GM21423 (cell line): ENCODE results near the gene ATP2B2.
A peak's percentile ranks its signal among the peaks of the same experiment; 100 is the strongest.

ENCODE experiments used
- ATAC-seq: cut with Tn5 transposase; IDR thresholded peaks from one replicate; pipeline ENCODE4 v1.9.1; 2021; ENCODE audit warnings: mild to moderate bottlenecking, moderate library complexity; ENCODE audit not compliant: unreplicated experiment

ATP2B2 gene

GRCh38 chr3:10453431-10454163, 51.8 kb downstream of the ATP2B2 start:
- no peak for ATAC-seq

GRCh38 chr3:10450494-10451440, 54.6 kb downstream of the ATP2B2 start:
- no peak for ATAC-seq

GRCh38 chr3:10449436-10449835, 56.0 kb downstream of the ATP2B2 start:
- no peak for ATAC-seq

- ATAC-seq, result no peak
Measured at GRCh38 chr3:10448544-10448943, 56.8 kb downstream of the ATP2B2 start.

- ATAC-seq, result no peak
Measured at GRCh38 chr3:10447527-10448260, 57.7 kb downstream of the ATP2B2 start.

- no peak for ATAC-seq
Measured at GRCh38 chr3:10447110-10447509, 58.3 kb downstream of the ATP2B2 start.

- no peak for ATAC-seq
Measured at GRCh38 chr3:10445561-10446175, 59.7 kb downstream of the ATP2B2 start.

- ATAC-seq, result no peak
Measured at GRCh38 chr3:10444511-10444910, 60.9 kb downstream of the ATP2B2 start.

- no peak for ATAC-seq
Measured at GRCh38 chr3:10444110-10444429, 61.3 kb downstream of the ATP2B2 start.

GRCh38 chr3:10443272-10444109, 61.9 kb downstream of the ATP2B2 start:
- no peak for ATAC-seq

- ATAC-seq, result no peak
Measured at GRCh38 chr3:10442151-10442795, 63.1 kb downstream of the ATP2B2 start.

- ATAC-seq, result no peak
Measured at GRCh38 chr3:10440684-10441083, 64.7 kb downstream of the ATP2B2 start.

GRCh38 chr3:10438902-10439610, 66.3 kb downstream of the ATP2B2 start:
- no peak for ATAC-seq

- no peak for ATAC-seq
Measured at GRCh38 chr3:10437995-10438901, 67.1 kb downstream of the ATP2B2 start.

- peak; percentile 48 for ATAC-seq
Measured at GRCh38 chr3:10437272-10437994, 68.0 kb downstream of the ATP2B2 start.

- ATAC-seq, result no peak
Measured at GRCh38 chr3:10435850-10436249, 69.5 kb downstream of the ATP2B2 start.

- no peak for ATAC-seq
Measured at GRCh38 chr3:10434938-10435336, 70.4 kb downstream of the ATP2B2 start.
